ENCODE data around the gene LRRK1.

- TF ChIP-seq, protein P1, sequence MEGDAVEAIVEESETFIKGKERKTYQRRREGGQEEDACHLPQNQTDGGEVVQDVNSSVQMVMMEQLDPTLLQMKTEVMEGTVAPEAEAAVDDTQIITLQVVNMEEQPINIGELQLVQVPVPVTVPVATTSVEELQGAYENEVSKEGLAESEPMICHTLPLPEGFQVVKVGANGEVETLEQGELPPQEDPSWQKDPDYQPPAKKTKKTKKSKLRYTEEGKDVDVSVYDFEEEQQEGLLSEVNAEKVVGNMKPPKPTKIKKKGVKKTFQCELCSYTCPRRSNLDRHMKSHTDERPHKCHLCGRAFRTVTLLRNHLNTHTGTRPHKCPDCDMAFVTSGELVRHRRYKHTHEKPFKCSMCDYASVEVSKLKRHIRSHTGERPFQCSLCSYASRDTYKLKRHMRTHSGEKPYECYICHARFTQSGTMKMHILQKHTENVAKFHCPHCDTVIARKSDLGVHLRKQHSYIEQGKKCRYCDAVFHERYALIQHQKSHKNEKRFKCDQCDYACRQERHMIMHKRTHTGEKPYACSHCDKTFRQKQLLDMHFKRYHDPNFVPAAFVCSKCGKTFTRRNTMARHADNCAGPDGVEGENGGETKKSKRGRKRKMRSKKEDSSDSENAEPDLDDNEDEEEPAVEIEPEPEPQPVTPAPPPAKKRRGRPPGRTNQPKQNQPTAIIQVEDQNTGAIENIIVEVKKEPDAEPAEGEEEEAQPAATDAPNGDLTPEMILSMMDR (IDR thresholded peaks at IDR 0.05), result no peak
- TF ChIP-seq POLR2A (IDR thresholded peaks at IDR 0.05) (no peak), POLR2AphosphoS5 (IDR thresholded peaks at IDR 0.05) (no peak)
Measured at GRCh38 chr15:100975043-100975442, 55.9 kb downstream of the LRRK1 start.

Measured in sigmoid colon (tissue), 4 donors.